CD4-positive, alpha-beta T cell treated with Interleukin-4 for 4 hours (primary cell): ENCODE measurements around the gene GYPA.
"Not testable (repeated sequence)": the region's sequence is repeated elsewhere in the genome, so short reads cannot be mapped to it uniquely, and the experiment has no call there.

Experiments
- DNase-seq: peaks from one replicate; pipeline ENCODE4 v3.0.0-alpha.2; 2020

Gene GYPA

DNA sequence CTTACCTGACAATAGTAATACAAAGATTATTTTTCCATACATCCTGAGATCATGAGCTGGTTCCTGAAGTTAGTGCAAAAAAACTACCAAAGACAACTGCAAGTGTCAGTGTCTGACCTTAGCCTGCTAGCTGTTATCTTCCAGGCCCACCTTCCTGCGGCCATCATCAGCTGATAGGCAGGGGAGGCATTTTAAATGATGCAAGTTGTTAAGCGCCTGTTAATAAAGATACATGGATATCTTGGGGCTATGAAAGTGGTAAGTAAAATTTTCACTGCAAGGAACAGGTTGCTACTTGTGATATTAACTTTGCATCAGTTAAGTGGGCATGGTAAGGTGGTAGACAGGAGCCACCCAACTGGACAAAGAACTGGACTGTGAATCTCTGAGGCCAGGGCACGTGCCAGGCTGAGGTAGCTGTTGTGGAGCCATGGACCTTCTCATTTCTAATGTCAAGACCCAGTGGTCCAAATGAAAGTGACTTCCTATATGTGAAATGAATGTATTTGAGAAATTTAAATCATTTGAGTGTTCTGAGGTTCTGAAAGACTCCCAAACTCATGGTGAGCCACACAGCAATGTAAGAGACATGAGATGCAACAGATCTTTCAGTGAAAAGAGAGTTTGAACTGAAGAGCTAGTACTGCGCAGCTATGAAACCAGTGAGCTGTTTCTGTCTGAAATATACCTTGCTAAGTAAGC lies at the start of gene GYPA:
GYPA (minus strand) TSS at position 125 of the 702 bp plus-strand sequence; CDS start at position 42, 83 bp downstream.
- DNase-seq = not testable (repeated sequence)

DNA sequence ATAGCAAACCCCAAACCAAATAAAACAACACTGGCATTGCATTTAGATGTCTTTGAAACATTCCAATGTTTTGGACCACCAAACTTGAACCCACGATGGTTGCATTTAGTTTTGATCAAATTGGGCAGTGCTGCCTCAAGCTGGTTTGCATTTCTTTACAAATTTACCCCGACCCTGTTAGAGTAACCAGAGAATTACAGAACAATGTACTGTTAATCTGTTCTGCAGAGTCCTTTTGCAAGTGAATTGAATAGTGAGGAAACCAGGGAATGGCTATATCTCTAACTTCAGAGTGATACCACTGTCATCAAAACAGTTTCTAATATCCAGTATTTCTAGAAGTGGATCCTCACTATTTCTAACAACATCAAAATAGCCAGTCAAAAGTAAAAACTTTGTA lies 49.5 kb upstream of the GYPA start:
- no peak for DNase-seq

- DNase-seq = no peak
Observed at GRCh38 chr4:144189121-144189520, 48.6 kb upstream of the GYPA start.

DNA sequence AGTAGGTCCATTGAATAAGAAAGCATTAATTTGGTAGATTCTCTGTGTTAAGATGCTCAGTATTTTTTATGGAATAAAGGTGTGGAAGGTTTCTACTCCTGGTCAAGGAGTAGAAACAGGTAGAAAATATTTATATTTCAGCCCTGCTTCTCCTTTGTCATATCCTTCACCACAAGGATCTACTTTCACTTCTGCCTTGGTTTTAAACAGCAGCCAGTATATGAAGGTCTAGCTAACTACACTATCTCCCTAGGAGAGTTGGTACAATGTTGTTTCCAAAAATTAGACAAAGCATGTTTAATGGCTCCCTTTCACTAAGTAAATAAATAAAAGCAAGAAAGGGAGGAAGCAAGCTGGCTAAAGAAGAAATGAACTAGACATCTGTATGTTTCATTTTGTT lies 44.6 kb upstream of the GYPA start:
- no peak for DNase-seq

DNA sequence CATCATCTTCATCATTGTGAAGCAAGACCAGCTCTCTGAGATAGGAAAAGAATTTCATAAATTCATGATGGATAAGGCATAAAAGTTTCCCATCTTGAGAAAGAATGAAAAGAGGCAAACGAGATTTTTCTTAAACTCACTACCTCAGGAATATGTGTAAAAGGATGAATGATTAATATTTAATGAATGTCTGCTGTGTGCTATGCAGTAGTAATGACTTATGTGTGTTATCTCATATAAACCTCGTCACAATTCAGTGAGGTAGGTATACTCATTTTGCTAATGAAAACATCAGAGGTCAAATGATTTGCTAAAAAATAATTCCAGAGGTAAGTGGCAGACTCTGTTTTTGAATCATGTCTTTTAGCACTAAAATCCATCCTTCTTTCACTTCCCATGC lies 42.6 kb upstream of the GYPA start:
- DNase-seq = no peak

GRCh38 chr4:144181391-144181790 lies 40.9 kb upstream of the GYPA start:
- DNase-seq = no peak

GRCh38 chr4:144179152-144179739 lies 38.7 kb upstream of the GYPA start:
- no peak for DNase-seq

- DNase-seq = no peak
Observed at GRCh38 chr4:144178414-144178813, 37.9 kb upstream of the GYPA start.

DNA sequence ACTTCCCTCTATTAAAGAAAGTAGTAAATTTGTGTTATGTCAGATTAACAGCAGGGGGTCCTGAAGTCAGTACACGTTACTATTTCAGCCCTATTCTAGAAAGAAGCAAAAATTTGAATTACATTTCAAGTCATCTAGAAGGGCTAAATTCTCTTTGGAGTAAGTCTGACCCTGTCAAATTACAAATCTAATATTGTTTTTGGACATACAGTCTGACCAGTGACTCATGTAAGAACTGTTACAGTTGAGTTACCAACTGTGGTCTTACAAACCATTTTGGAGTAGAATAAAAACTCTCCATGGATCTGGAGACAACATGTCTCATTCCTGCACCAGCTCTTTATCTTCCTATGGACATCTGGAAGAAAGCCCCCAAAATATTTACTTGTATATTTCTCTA lies 36.0 kb upstream of the GYPA start:
- no peak for DNase-seq

DNA sequence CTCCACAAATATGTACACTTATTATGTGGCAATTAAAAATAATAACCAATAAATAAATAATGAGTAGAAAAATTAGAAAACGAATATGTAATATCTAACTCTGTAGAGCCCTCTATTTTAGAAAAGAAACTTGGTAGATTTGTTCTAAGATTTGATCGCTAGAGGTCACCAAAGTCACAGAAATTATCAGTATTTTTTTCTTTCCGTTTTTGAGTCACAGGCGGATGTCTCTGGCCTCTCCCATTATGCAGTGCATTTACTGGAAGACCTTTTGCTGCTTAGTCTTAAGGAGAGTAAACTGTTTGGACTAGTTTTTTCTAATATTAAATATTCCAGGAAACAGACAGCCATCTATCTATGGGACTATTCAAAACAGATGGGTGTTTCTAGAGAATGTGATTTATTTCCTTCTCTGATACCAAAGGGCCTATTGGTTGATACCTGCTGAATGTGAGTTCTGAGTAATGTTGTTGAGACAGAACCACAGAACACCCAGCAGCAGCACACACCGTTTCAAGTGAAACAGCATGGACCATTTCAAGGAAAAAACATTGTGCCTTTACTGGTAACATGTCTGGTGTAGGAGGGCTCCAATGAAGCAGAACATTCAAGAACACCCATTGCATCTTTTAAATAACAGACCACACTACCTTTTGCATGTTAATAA lies 34.0 kb upstream of the GYPA start:
- peak; percentile 52 for DNase-seq

- no peak for DNase-seq
Observed at GRCh38 chr4:144171697-144172096, 31.2 kb upstream of the GYPA start.

GRCh38 chr4:144169211-144169610 lies 28.7 kb upstream of the GYPA start:
- DNase-seq = no peak

GRCh38 chr4:144154044-144154443 lies 13.5 kb upstream of the GYPA start:
- DNase-seq = no peak

GRCh38 chr4:144142690-144143326 lies 2.3 kb upstream of the GYPA start:
- DNase-seq = peak; percentile 48

DNA sequence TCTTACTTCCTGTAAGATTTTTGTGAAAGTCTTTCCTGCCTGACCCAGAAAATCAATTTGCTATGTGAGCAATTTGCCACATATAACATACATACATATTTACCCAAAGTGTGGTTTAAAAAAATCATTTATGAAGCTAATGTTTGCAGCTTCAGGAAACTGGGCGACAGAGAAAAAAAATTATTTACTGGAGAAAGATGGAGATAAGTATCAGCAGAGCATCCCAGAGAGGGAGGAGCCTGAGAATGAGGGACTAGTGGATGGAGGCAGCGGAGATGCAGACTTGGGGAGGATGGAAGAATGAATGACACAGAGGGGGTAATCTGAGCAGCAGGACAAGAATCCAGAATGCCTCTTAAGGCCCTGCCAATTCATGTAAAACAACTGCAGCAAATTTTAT lies 975 bp upstream of the GYPA start:
- no peak for DNase-seq

DNA sequence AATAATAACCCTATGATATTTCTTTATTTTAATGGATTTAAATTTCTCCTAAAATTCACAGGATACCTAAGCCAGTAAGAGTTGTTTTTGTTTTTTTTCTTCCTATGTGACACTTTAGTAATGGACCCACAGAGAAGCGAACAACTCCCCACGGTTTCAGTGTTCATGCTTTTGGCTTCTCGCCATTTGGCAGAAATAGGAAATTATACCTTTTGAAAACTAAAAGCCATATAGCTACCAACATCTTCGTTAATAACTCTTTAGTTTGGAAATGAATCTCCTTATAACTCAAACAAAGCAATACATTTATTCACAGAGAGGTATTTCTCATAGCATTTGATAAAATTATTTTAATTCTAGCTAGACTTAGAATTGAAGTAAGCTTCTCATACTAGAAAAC lies 527 bp downstream of the GYPA start:
- DNase-seq = not testable (repeated sequence)

DNA sequence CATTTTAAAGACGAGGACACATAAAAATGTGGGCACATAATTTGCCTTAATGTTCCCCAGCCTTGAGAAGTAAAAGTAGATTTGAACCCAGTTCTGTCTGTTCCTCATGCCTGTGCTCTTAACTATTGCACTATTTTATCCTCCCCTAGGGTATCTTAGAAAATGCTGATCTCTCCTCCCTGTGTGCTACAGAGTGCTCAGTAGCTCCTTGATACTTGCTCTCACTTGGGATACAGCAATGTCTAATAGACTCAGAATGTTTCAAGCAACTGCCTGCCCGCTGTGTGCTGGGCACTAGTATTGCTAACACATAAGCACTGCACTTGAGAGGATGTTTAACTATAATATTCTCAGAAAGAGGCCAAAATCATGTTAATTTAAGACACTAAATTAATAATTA lies 971 bp downstream of the GYPA start:
- DNase-seq = not testable (repeated sequence)

GRCh38 chr4:144138239-144138638 lies 2.3 kb downstream of the GYPA start:
- not testable (repeated sequence) for DNase-seq

DNA sequence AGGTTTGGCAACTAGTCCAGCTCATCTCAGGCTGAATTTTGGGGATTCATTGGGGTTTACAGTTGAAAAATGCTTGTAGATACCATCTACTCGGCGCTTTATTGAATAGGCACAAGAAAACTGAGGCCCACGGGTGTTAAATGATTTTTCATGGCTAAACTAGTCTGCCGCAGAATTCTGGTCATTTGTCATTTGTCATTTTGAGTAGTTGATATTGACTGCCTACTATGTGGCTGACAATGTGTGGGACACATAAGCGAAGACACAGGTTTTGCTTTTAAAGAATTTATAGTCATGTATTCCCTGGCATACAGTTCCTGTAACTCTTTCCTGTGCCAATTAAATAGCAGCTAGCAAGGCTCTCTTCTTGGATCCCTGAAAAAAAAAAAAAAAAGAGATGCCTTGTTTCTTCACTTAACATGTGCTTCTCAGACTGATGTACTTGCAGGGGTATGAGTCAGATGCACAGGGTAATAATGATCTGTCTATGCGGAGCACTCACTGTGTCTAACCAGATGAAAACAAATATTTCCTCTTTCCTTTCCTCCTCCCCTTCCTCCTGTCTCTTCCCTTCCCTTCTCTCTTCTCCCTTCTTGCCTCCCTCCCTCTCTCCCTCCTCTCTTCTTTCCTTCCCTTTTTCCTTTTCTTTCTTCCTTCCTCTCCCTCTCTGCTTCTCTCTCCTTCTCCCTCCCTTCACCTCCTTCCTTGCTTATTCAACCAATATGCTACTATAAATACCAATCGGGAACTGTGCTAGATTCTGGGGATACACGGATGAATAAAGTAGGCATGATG lies 3.2 kb downstream of the GYPA start:
- DNase-seq = not testable (repeated sequence)

GRCh38 chr4:144136189-144136588 lies 4.3 kb downstream of the GYPA start:
- DNase-seq = not testable (repeated sequence)

GRCh38 chr4:144130167-144130566 lies 10.4 kb downstream of the GYPA start:
- not testable (repeated sequence) for DNase-seq

GRCh38 chr4:144129336-144129875 lies 11.1 kb downstream of the GYPA start:
- DNase-seq = not testable (repeated sequence)
